Measurements from ENCODE around the gene NOXA1.

Gene NOXA1

GRCh38 chr9:137404961-137405567 is 18.1 kb upstream of the NOXA1 start:
- TF ChIP-seq, protein P1, sequence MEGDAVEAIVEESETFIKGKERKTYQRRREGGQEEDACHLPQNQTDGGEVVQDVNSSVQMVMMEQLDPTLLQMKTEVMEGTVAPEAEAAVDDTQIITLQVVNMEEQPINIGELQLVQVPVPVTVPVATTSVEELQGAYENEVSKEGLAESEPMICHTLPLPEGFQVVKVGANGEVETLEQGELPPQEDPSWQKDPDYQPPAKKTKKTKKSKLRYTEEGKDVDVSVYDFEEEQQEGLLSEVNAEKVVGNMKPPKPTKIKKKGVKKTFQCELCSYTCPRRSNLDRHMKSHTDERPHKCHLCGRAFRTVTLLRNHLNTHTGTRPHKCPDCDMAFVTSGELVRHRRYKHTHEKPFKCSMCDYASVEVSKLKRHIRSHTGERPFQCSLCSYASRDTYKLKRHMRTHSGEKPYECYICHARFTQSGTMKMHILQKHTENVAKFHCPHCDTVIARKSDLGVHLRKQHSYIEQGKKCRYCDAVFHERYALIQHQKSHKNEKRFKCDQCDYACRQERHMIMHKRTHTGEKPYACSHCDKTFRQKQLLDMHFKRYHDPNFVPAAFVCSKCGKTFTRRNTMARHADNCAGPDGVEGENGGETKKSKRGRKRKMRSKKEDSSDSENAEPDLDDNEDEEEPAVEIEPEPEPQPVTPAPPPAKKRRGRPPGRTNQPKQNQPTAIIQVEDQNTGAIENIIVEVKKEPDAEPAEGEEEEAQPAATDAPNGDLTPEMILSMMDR (IDR thresholded peaks at IDR 0.05; ENCODE audit: unreplicated experiment in 3 of 3), result no peak
- H3K27ac Mint-ChIP-seq, result no peak overlapping the region
- no peak overlapping the region for H3K4me3 Mint-ChIP-seq
- H3K27me3 Mint-ChIP-seq (ENCODE audit: low read depth), result no peaks in the 10 kb centered on the region
- H3K4me1 Mint-ChIP-seq, result peaks cover 17% of the 10 kb centered on the region
- H3K9me3 Mint-ChIP-seq, result peaks cover 10% of the 10 kb centered on the region
- H3K36me3 Mint-ChIP-seq (ENCODE audit: low read depth), result peaks cover 13% of the 10 kb centered on the region

GRCh38 chr9:137405677-137406081 is 17.5 kb upstream of the NOXA1 start:
- Mint-ChIP-seq H3K4me1 (peaks cover 17% of the 10 kb centered on the region), H3K4me3 (peak overlapping the region in 2 of 3 experiments; percentile 23 to 70), H3K36me3 (ENCODE audit: low read depth) (peaks cover 9% of the 10 kb centered on the region), H3K27me3 (ENCODE audit: low read depth) (no peaks in the 10 kb centered on the region), H3K9me3 (peaks cover 6% of the 10 kb centered on the region), H3K27ac (no peak overlapping the region)
- TF ChIP-seq, protein P1 (IDR thresholded peaks at IDR 0.05; ENCODE audit: unreplicated experiment in 3 of 3), result no peak

DNA sequence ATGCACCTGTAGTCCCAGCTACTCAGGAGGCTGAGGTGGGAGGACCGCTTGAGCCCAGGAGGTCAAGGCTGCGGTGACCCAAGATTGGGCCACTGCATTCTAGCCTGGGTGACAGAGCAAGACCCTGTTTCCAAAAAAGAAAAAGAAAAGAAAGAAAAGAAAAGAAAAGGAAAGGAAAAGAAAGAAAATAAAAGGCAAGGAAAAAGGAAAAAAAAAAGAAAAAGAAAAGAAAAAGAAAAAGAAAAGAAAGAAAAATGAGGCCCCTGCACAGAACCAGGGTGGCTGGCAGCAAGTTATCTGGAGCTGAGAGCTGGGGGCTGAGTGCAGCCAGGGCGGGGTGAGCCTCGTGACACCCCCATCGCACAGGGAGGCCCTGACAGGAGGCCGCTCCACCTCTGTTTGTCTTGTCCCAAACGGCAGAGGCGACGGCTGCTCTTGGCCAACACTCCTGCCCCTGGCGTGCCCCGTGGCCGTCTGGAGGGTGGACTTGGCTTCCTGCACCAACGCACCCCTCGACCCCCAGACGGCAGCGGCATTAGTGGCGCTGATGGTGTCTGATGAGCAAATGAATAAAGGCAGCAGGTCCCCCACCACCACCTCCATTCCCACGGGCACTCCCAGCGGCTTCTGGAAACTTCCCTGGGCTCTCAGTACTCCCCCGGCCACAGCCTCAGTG is 17.0 kb upstream of the NOXA1 start:
- H3K27me3 Mint-ChIP-seq (ENCODE audit: low read depth), result no peaks in the 10 kb centered on the region
- H3K4me3 Mint-ChIP-seq, result peak overlapping the region in 2 of 3 experiments; percentile 14 to 70
- H3K9me3 Mint-ChIP-seq, result peaks cover 6% of the 10 kb centered on the region
- no peak overlapping the region for H3K27ac Mint-ChIP-seq
- TF ChIP-seq, protein P1 (IDR thresholded peaks at IDR 0.05; ENCODE audit: unreplicated experiment in 3 of 3), result no peak
- H3K36me3 Mint-ChIP-seq (ENCODE audit: low read depth), result peaks cover 9% of the 10 kb centered on the region
- peaks cover 17% of the 10 kb centered on the region for H3K4me1 Mint-ChIP-seq

- no peak overlapping the region for H3K4me3 Mint-ChIP-seq
- peaks cover 6% of the 10 kb centered on the region for H3K9me3 Mint-ChIP-seq
- no peak overlapping the region for H3K27ac Mint-ChIP-seq
- H3K36me3 Mint-ChIP-seq (ENCODE audit: low read depth), result peaks cover 8% of the 10 kb centered on the region
- TF ChIP-seq, protein P1 (IDR thresholded peaks at IDR 0.05; ENCODE audit: unreplicated experiment in 3 of 3), result peak; percentile 79 to 95 (median 84)
- H3K27me3 Mint-ChIP-seq (ENCODE audit: low read depth), result no peaks in the 10 kb centered on the region
- H3K4me1 Mint-ChIP-seq, result peaks cover 17% of the 10 kb centered on the region
Observed at GRCh38 chr9:137406876-137407589, 16.2 kb upstream of the NOXA1 start.

DNA sequence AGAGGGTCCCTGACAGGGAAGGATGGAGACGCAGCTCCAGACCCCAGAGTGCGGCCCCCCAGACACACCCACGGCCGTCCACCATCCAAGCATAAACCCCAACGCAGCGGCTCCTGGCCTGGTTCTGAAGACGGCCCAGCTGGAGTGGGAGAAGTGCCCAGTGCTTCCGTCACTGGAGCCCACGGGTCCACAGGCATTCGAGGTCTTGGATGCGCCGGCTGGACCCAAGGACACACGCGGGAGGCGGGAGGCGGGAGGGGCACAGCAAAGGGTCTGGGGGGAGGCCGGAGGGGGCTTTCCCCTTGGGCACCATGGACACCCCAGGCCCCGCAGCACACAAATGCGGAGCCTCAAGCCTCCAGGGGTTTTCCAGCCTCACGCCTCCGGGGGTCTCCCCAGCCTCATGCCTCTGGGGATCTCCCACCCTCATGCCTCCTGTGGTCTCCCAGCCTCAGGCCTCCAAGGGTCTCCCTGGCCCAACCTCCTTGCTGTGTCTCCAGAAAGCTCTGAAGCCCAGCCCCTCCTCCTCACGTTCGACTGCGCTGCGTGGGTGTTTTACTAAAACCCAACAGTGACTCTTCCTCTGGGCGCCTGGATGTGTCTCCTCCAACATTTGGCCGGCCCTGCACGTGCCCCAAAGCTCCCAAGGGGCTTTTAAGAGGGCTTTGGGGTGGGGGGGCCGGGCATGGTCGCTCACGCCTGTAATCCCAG is 15.4 kb upstream of the NOXA1 start:
- no peaks in the 10 kb centered on the region for H3K27me3 Mint-ChIP-seq (ENCODE audit: low read depth)
- no peaks in the 10 kb centered on the region for H3K9me3 Mint-ChIP-seq
- peaks cover 11% of the 10 kb centered on the region for H3K4me1 Mint-ChIP-seq
- no peak overlapping the region for H3K27ac Mint-ChIP-seq
- H3K36me3 Mint-ChIP-seq (ENCODE audit: low read depth), result peaks cover under 1% of the 10 kb centered on the region
- peak overlapping the region in 2 of 3 experiments; percentile 28 to 54 for H3K4me3 Mint-ChIP-seq
- TF ChIP-seq, protein P1 (IDR thresholded peaks at IDR 0.05; ENCODE audit: unreplicated experiment in 3 of 3), result no peak
